ENCODE measurements around the gene B4GALT4.
"Not testable (repeated sequence)": the region's sequence is repeated elsewhere in the genome, so short reads cannot be mapped to it uniquely, and the experiment has no call there.

The B4GALT4 gene

GRCh38 chr3:119195151-119195476 is 45.6 kb downstream of the B4GALT4 start:
- DNase-seq, result no peak

- DNase-seq, result no peak
These were observed 46.2 kb downstream of the B4GALT4 start for GRCh38 chr3:119194237-119195150.

DNA sequence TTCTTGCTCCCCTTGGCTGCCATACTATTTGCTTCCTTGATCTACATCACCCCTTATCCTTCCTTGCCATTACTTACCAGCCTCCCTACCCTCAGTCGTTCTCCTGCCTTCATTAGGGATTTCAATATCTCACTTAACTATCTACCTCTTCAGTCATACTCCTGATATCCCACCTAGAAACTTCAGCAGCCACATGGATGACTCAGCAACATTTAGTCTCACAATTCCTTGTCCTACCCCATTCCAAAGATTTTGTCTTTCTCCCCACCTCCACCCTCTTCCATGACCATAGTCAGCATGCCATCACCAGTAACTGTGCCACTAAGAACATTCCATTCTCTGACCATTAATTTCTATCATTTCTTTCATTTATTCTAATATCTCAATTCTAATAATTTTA is 48.9 kb downstream of the B4GALT4 start:
- DNase-seq, result no peak

- DNase-seq, result no peak
These were observed 53.4 kb downstream of the B4GALT4 start for GRCh38 chr3:119187266-119187665.

GRCh38 chr3:119184796-119185570 is 55.7 kb downstream of the B4GALT4 start:
- no peak for DNase-seq

- no peak for DNase-seq
These were observed 56.6 kb downstream of the B4GALT4 start for GRCh38 chr3:119184111-119184510.

DNA sequence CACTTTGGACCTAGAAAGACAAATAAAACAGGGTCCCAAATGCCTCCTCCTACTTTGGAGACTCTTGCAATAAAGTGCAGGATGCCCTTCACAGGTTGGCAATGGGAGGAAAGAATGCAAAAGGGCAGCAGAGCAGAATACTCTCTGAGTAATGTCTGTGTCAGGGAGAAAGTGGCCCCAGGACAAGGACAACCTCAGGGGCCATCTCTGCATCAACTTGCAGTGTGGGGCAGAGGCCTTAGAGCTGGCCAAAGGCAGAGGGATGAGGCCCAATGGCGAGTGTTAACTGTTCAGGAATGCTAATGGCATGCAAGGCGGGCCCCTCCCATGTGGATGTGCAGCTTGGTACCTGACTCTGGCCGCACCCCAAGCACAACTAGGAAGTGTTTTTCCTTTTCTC is 58.9 kb downstream of the B4GALT4 start:
- no peak for DNase-seq

GRCh38 chr3:119177321-119177720 is 63.4 kb downstream of the B4GALT4 start:
- DNase-seq, result no peak

- DNase-seq, result no peak
These were observed 63.9 kb downstream of the B4GALT4 start for GRCh38 chr3:119176778-119177177.

GRCh38 chr3:119175872-119176756 is 64.6 kb downstream of the B4GALT4 start:
- DNase-seq, result no peak

DNA sequence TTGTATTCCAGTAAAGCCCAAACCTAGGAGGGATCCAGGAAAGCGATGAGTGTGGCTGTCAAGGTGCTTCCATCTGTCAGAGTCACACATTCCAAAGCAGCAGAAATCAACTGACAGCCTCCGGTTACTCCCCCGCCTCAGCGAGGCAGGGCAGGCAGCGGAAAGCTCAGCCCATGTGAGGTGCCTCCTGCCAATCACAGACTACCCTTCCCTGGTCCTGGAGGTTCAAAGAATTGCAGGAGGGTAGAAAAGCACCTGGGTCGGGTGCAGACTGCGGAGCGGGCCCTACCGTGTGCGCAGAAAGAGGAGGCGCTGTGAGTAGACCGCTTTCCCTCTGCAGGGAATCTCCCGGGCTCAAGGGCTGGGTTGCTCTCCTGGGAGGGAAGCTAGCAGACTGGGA is 67.4 kb downstream of the B4GALT4 start, which contains the start of gene UPK1B:
Gene UPK1B (plus strand): TSS at position 274 of the 400 bp plus-strand sequence. CDS start 13,144 bp downstream, outside the sequence.
- DNase-seq, result no peak

DNA sequence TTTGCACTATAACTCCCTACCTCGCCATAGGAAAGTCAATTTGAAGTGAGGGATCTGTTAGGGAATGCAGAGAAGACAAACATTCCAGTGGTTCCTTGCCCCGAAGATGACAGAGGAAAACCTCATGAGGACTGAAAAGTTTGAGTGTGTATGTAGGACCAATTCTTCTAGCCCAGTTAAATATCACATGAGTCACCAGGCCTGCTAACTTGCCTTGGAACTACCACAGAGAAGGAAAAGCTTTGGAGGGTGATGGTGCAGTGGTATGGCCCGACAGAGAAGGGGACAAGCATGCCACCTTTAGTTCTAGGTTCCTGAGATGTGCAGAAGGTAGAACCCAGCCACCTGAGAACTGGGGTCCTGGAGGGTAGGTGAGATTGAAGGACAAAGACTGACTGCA is 69.9 kb downstream of the B4GALT4 start:
- DNase-seq, result no peak

DNA sequence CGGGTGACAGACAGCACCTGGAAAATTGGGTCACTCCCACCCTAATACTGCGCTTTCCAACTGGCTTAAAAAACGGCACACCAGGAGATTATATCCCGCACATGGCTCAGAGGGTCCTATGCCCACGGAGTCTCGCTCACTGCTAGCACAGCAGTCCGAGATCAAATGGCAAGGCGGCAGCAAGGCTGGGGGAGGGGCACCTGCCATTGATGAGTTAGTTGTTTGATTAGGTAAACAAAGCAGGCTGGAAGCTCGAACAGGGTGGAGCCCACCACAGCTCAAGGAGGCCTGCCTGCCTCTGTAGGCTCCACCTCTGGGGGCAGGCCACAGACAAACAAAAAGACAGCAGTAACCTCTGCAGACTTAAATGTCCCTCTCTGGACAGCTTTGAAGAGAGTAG is 75.9 kb downstream of the B4GALT4 start:
- not testable (repeated sequence) for DNase-seq

Measured in inflammatory macrophage (primary cell).